Measurements from ENCODE around the gene RAB8B.

GRCh38 chr15:63160638-63161037 lies 28.8 kb upstream of the RAB8B start:
- TF ChIP-seq TAF1 (IDR thresholded peaks at IDR 0.05; ENCODE audit: borderline replicate concordance, insufficient read depth, low read length) (no peak), POLR2AphosphoS5 (IDR thresholded peaks at IDR 0.05; ENCODE audit: low read depth, low read length) (no peak), SIN3A (IDR thresholded peaks at IDR 0.05; ENCODE audit: borderline replicate concordance, insufficient read depth, low read length) (no peak), FOXP2 (optimal IDR thresholded peaks at IDR 0.05; ENCODE audit: borderline replicate concordance, extremely low read depth, extremely low read length, insufficient read depth) (no peak), REST (IDR thresholded peaks at IDR 0.05; ENCODE audit: insufficient read depth in 1 of 2, low read depth in 2 of 2, low read length in 2 of 2) (no peak)
